ENCODE data around the gene GLCCI1. TPM values are rescaled to one million over a fixed set of nuclear protein-coding genes. Genes with fewer than 3 reads are reported as not detected.
A peak's percentile ranks its signal among the peaks of the same experiment; 100 is the strongest.

The GLCCI1 gene
- total and polyA plus RNA-seq, 5 donors from 2014 or later, result 12.6 to 88.1 (median 31.6) TPM

DNA sequence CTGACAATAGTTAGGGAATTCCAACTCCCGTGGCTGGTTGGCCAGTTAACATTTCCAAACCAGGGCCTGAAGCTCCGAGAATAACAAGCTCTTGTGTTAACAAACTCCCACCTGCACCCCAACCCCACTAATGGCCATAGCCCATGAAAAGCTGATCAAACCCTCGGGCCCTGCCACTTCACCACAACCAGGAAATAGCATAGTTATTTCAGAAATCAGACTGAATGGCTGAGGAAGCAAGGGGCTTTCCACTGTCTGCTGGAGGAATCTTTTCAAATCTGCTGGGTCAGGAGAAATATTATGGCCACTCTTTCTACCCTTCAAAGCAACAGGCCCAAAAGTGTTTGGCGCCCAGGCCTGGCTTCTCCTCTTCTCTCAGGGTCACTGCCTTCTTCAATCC is 145.6 kb downstream of the GLCCI1 start:
- no peak overlapping the region for H3K4me3 ChIP-seq (ENCODE audit: low read depth, low read length)
- ATAC-seq (ENCODE audit: low read depth in 2 of 2) (peak in 1 of 2 donors; percentile 40), DNase-seq (no peak)
- no peaks in the 10 kb centered on the region for H3K27me3 ChIP-seq (ENCODE audit: control insufficient read depth, insufficient read depth, low read length)
- Mint-ChIP-seq H3K4me1 (peaks cover 22 to 63% (median 42%) of the 10 kb centered on the region in 4 donors), H3K27me3 (no peaks in the 10 kb centered on the region), H3K36me3 (peaks cover 24% of the 10 kb centered on the region), H3K4me3 (peak overlapping the region in 3 of 4 donors; percentile 9 to 55 (median 15)), H3K9me3 (peaks cover 0 to 6% (median 0%) of the 10 kb centered on the region in 7 donors), H3K27ac (peak overlapping the region; percentile 60 to 93 (median 78))
- no peaks in the 10 kb centered on the region for H3K36me3 ChIP-seq (ENCODE audit: control insufficient read depth, insufficient read depth, low read length)
- peaks cover 30% of the 10 kb centered on the region for H3K4me1 ChIP-seq (ENCODE audit: control insufficient read depth, insufficient read depth, low read length, poor library complexity, severe bottlenecking)
- peak overlapping the region; percentile 41 for H3K27ac ChIP-seq (ENCODE audit: insufficient read depth, low read length, poor library complexity, severe bottlenecking)
- no peaks in the 10 kb centered on the region for H3K9me3 ChIP-seq (ENCODE audit: control insufficient read depth in 2 of 2, low read length in 2 of 2)

DNA sequence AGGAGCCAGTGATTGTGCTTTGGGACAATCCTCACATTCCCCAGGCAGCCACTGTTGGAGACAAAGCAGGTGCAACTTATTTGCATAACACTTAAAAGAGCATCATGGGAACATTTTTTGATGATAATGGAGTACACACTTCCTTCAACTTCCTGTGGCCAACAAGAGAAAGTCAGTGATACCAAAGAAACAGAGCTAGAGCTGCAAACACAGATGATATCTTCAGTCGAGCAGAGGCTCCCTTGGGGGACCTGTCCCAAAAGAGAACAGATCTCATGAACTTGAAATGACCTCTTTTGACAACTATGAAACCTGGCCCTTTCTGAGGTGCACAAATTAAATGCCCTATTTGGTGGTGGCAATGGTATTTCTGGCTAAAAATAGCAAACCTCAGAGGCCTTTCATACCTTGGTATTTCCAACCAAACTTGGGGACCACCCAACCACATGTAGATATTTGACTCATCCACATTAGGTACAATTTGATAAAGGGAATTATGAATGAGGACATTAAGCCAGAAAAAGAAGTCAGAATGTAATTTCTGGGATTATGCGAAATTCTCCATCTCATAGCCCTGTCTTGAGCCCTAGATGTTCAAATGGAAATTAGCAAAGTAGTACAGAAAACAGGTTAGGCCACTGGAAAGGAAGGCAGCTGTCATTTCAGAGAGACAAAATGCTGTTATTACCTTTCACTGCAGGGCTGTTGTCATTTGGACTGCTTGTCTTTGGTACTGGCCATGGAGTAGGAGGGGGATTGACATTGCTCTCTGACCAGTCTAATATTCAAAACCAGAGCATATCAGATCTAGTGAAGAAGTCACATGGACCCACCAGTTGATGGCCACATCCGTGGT is 147.2 kb downstream of the GLCCI1 start:
- Mint-ChIP-seq H3K36me3 (peaks cover 24% of the 10 kb centered on the region), H3K9me3 (peaks cover 0 to 6% (median 0%) of the 10 kb centered on the region in 7 donors), H3K4me1 (peaks cover 26 to 71% (median 45%) of the 10 kb centered on the region in 4 donors), H3K4me3 (peak overlapping the region in 3 of 4 donors; percentile 12 to 73 (median 33)), H3K27me3 (no peaks in the 10 kb centered on the region), H3K27ac (peak overlapping the region; percentile 60 to 93 (median 83))
- Histone ChIP-seq H3K4me1 (ENCODE audit: control insufficient read depth, insufficient read depth, low read length, poor library complexity, severe bottlenecking) (peaks cover 30% of the 10 kb centered on the region), H3K9me3 (ENCODE audit: control insufficient read depth in 2 of 2, low read length in 2 of 2) (no peaks in the 10 kb centered on the region), H3K36me3 (ENCODE audit: control insufficient read depth, insufficient read depth, low read length) (peaks cover 2% of the 10 kb centered on the region), H3K27ac (ENCODE audit: insufficient read depth, low read length, poor library complexity, severe bottlenecking) (peak overlapping the region; percentile 52), H3K27me3 (ENCODE audit: control insufficient read depth, insufficient read depth, low read length) (no peaks in the 10 kb centered on the region), H3K4me3 (ENCODE audit: low read depth, low read length) (peak overlapping the region; percentile 39)
- DNase-seq, result peak in 1 of 3 donors; percentile 35
- ATAC-seq (ENCODE audit: low read depth in 2 of 2), result peak; percentile 47 to 62

DNA sequence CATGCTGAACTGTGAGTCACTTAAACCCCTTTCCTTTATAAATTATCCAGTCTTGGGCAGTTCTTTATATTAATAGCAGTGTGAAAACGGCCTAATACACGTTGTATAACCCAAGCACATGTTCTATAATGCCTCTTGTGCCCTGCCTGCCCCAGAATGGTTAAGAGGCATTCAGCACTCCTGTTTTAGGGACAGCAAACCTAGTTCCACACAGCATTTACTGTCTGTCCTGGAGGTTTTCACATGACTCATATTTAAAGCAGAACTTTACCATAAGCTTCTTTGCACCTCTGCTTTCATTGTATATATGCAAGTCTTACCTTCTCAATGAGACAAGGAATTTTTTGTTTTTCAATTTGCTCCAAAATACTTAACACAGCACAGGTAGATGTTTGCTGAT is 148.6 kb downstream of the GLCCI1 start:
- Histone ChIP-seq H3K9me3 (ENCODE audit: control insufficient read depth in 2 of 2, low read length in 2 of 2) (no peaks in the 10 kb centered on the region), H3K27me3 (ENCODE audit: control insufficient read depth, insufficient read depth, low read length) (no peaks in the 10 kb centered on the region), H3K4me3 (ENCODE audit: low read depth, low read length) (no peak overlapping the region), H3K27ac (ENCODE audit: insufficient read depth, low read length, poor library complexity, severe bottlenecking) (no peak overlapping the region), H3K4me1 (ENCODE audit: control insufficient read depth, insufficient read depth, low read length, poor library complexity, severe bottlenecking) (peaks cover 30% of the 10 kb centered on the region), H3K36me3 (ENCODE audit: control insufficient read depth, insufficient read depth, low read length) (peaks cover 4% of the 10 kb centered on the region)
- Mint-ChIP-seq H3K4me3 (no peak overlapping the region), H3K27me3 (no peaks in the 10 kb centered on the region), H3K9me3 (peaks cover 0 to 6% (median 0%) of the 10 kb centered on the region in 7 donors), H3K4me1 (peaks cover 26 to 78% (median 55%) of the 10 kb centered on the region in 4 donors), H3K27ac (peak overlapping the region; percentile 18 to 93 (median 60)), H3K36me3 (peaks cover 33% of the 10 kb centered on the region)
- no peak for ATAC-seq (ENCODE audit: low read depth in 2 of 2)
- no peak for DNase-seq

DNA sequence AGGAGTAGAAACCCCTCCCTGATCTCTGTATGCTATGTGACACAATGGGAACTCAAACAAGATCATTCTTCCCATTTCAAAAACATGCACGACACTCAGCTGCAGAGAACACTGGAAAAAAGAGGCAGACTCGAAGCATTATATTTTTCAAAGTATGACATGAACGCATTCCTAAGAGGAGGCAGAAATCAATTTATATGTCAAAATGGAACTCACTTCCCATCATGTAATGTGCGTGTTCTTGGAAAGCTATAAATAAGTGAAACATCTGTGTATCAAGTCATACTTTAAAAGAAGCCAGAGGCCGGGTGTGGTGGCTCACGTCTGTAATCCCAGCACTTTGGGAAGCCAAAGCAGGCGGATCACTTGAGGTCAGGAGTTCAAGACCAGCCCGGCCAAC is 150.7 kb downstream of the GLCCI1 start:
- H3K27me3 ChIP-seq (ENCODE audit: control insufficient read depth, insufficient read depth, low read length), result no peaks in the 10 kb centered on the region
- H3K4me3 ChIP-seq (ENCODE audit: low read depth, low read length), result no peak overlapping the region
- H3K9me3 ChIP-seq (ENCODE audit: control insufficient read depth in 2 of 2, low read length in 2 of 2), result no peaks in the 10 kb centered on the region
- H3K4me1 ChIP-seq (ENCODE audit: control insufficient read depth, insufficient read depth, low read length, poor library complexity, severe bottlenecking), result peaks cover 22% of the 10 kb centered on the region
- Mint-ChIP-seq H3K9me3 (peaks cover 0 to 6% (median 0%) of the 10 kb centered on the region in 7 donors), H3K4me1 (peaks cover 26 to 70% (median 52%) of the 10 kb centered on the region in 4 donors), H3K4me3 (no peak overlapping the region), H3K27ac (peak overlapping the region in 1 of 3 donors; percentile 29), H3K36me3 (peaks cover 37% of the 10 kb centered on the region), H3K27me3 (no peaks in the 10 kb centered on the region)
- DNase-seq (no peak), ATAC-seq (ENCODE audit: low read depth in 2 of 2) (no peak)
- peaks cover 7% of the 10 kb centered on the region for H3K36me3 ChIP-seq (ENCODE audit: control insufficient read depth, insufficient read depth, low read length)
- H3K27ac ChIP-seq (ENCODE audit: insufficient read depth, low read length, poor library complexity, severe bottlenecking), result no peak overlapping the region

DNA sequence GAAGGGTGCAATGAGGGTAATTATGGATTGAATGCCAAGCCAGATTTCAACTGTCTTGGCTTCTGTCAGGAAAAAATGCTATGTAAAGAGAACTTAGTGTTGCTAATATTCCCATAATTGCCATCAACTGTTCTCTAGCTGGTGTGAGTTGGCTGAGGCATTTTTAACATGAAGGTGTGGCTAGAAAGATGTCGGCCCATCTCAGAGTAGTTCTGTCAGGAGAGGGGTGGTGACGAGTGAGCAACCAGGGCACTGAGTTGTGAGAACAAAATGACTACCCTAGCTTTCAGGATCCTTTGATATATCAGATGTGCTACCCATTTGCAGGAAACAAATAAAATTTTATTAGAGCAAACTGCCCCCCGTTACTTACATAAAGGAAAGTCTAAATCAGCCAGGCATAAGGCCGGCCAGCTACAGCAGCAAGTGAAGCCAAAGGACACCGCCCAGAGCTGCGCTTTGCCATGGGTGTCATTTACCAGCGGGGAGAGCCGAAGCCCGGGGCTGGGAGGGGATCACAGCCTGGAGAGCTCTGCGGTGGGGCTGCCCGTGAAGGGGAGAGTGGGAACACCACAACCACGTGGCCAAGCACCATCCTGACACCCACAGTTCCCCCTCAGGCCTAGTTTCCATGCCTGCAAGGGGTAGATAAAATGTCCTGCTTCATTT is 151.9 kb downstream of the GLCCI1 start:
- peaks cover 32% of the 10 kb centered on the region for H3K36me3 Mint-ChIP-seq
- H3K4me1 Mint-ChIP-seq, result peaks cover 17 to 70% (median 51%) of the 10 kb centered on the region in 4 donors
- H3K27ac Mint-ChIP-seq, result peak overlapping the region in 1 of 3 donors; percentile 31
- DNase-seq, result no peak
- H3K4me1 ChIP-seq (ENCODE audit: control insufficient read depth, insufficient read depth, low read length, poor library complexity, severe bottlenecking), result peaks cover 22% of the 10 kb centered on the region
- H3K9me3 ChIP-seq (ENCODE audit: control insufficient read depth in 2 of 2, low read length in 2 of 2), result no peaks in the 10 kb centered on the region
- H3K36me3 ChIP-seq (ENCODE audit: control insufficient read depth, insufficient read depth, low read length), result peaks cover 7% of the 10 kb centered on the region
- H3K4me3 ChIP-seq (ENCODE audit: low read depth, low read length), result no peak overlapping the region
- no peak for ATAC-seq (ENCODE audit: low read depth in 2 of 2)
- peaks cover 0 to 6% (median 0%) of the 10 kb centered on the region in 7 donors for H3K9me3 Mint-ChIP-seq
- no peaks in the 10 kb centered on the region for H3K27me3 ChIP-seq (ENCODE audit: control insufficient read depth, insufficient read depth, low read length)
- peak overlapping the region in 1 of 4 donors; percentile 15 for H3K4me3 Mint-ChIP-seq
- no peak overlapping the region for H3K27ac ChIP-seq (ENCODE audit: insufficient read depth, low read length, poor library complexity, severe bottlenecking)
- no peaks in the 10 kb centered on the region for H3K27me3 Mint-ChIP-seq

DNA sequence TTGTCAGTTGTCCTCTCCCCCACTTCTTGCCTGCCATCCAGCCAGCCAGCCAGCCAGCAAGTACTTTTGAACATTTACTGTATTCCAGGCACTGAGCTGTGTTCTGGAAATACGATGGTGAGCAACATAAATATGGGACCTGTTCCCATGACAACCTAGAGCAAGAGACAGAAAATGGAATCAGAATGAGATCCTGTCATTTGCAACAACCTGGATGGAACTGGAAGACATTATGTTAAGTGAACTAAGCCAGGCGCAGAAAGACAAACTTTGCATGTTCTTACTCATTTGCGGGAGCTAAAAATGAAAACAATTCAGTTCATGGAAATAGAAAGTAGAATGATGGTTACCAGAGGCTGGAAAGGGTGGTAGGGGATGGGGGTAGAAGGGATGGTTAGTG is 152.6 kb downstream of the GLCCI1 start:
- peak in 1 of 3 donors; percentile 41 for DNase-seq
- H3K27ac ChIP-seq (ENCODE audit: insufficient read depth, low read length, poor library complexity, severe bottlenecking), result peak overlapping the region; percentile 5
- Mint-ChIP-seq H3K4me1 (peaks cover 20 to 70% (median 51%) of the 10 kb centered on the region in 4 donors), H3K4me3 (no peak overlapping the region), H3K9me3 (peaks cover 0 to 6% (median 0%) of the 10 kb centered on the region in 7 donors), H3K27ac (peak overlapping the region in 2 of 3 donors; percentile 87 to 92), H3K36me3 (peaks cover 32% of the 10 kb centered on the region), H3K27me3 (no peaks in the 10 kb centered on the region)
- no peak for ATAC-seq (ENCODE audit: low read depth in 2 of 2)
- no peak overlapping the region for H3K4me3 ChIP-seq (ENCODE audit: low read depth, low read length)
- peaks cover 7% of the 10 kb centered on the region for H3K36me3 ChIP-seq (ENCODE audit: control insufficient read depth, insufficient read depth, low read length)
- no peaks in the 10 kb centered on the region for H3K9me3 ChIP-seq (ENCODE audit: control insufficient read depth in 2 of 2, low read length in 2 of 2)
- H3K4me1 ChIP-seq (ENCODE audit: control insufficient read depth, insufficient read depth, low read length, poor library complexity, severe bottlenecking), result peaks cover 22% of the 10 kb centered on the region
- no peaks in the 10 kb centered on the region for H3K27me3 ChIP-seq (ENCODE audit: control insufficient read depth, insufficient read depth, low read length)

DNA sequence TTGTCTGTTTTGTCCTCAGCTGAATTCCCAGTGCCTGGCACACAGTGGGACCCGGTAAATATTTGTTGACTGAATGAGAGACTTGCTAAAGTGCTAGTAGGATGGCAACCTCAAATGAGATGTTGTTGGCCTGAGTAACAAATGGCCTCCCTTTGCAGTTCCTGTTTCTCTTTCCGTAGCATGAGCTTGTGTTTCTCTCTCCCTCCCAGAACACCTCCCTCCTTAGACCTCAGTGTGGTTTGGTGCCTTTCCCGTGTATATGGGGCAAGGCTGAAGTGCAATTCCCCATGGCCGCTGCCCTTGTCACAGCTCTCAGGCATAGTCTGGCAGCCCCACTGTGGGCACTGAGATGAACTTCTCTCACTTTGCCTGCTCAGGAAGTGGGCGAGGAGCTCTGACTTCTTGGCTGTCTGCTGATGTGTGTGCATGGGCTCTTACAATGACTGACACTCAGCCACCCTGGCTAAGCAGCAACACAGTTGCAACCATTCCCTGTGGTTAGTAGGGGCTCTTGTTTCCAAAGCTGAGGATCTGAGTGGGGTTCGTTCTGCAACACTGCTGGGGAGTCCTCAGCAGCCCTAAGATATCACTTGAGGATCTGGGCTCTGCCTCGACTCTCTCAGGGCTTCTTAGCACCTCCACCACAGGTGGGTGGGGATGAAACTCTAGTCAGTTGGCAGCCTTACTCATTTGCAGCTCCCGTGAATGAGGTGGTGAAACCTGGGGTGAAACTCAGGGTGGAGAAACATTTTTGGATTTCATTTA is 157.3 kb downstream of the GLCCI1 start:
- H3K27me3 ChIP-seq (ENCODE audit: control insufficient read depth, insufficient read depth, low read length), result no peaks in the 10 kb centered on the region
- peaks cover 26% of the 10 kb centered on the region for H3K36me3 Mint-ChIP-seq
- peak overlapping the region; percentile 1 to 83 (median 74) for H3K4me3 Mint-ChIP-seq
- DNase-seq, result peak; percentile 50 to 93 (median 78)
- H3K9me3 ChIP-seq (ENCODE audit: control insufficient read depth in 2 of 2, low read length in 2 of 2), result no peaks in the 10 kb centered on the region
- H3K4me1 ChIP-seq (ENCODE audit: control insufficient read depth, insufficient read depth, low read length, poor library complexity, severe bottlenecking), result peaks cover 62% of the 10 kb centered on the region
- H3K27ac ChIP-seq (ENCODE audit: insufficient read depth, low read length, poor library complexity, severe bottlenecking), result peak overlapping the region; percentile 84
- peaks cover 27 to 86% (median 67%) of the 10 kb centered on the region in 4 donors for H3K4me1 Mint-ChIP-seq
- peak; percentile 98 for ATAC-seq (ENCODE audit: low read depth in 2 of 2)
- no peaks in the 10 kb centered on the region for H3K27me3 Mint-ChIP-seq
- H3K27ac Mint-ChIP-seq, result peak overlapping the region; percentile 96 to 100 (median 98)
- no peaks in the 10 kb centered on the region for H3K9me3 Mint-ChIP-seq
- peaks cover 5% of the 10 kb centered on the region for H3K36me3 ChIP-seq (ENCODE audit: control insufficient read depth, insufficient read depth, low read length)
- H3K4me3 ChIP-seq (ENCODE audit: low read depth, low read length), result peak overlapping the region; percentile 45

All from CD4-positive, CD25-positive, alpha-beta regulatory T cell (primary cell).